Brain microvascular endothelial cell (primary cell): ENCODE data around the gene C10orf71.

Experiments
- DNase-seq: peaks from one replicate; pipeline ENCODE4 v3.0.0-alpha.2; 2020
- H3K27ac ChIP-seq: fragments of 250-450 bp; sonication (Bioruptor Pico); 2 replicates; pipeline ENCODE4 v1.5.1; 2020; ENCODE audit warnings: mild to moderate bottlenecking, moderate library complexity
- H3K27me3 ChIP-seq: fragments of 250-450 bp; sonication (Bioruptor Pico); replicated peaks from 2 replicates; pipeline ENCODE4 v1.5.1; 2020; ENCODE audit warnings: mild to moderate bottlenecking
- H3K36me3 ChIP-seq: fragments of 250-450 bp; sonication (Bioruptor Pico); replicated peaks from 2 replicates; pipeline ENCODE4 v1.5.1; 2020; ENCODE audit warnings: mild to moderate bottlenecking
- H3K4me3 ChIP-seq: 2 replicates; pipeline ENCODE4 v1.5.1; 2011; ENCODE audit warnings: low read depth, mild to moderate bottlenecking, control low read depth, low read length, moderate library complexity
- CTCF ChIP-seq: IDR thresholded peaks from 2 replicates; pipeline ENCODE4 v1.5.1; 2011; ENCODE audit warnings: low read depth, mild to moderate bottlenecking, moderate library complexity, low read length, control low read depth, inconsistent platforms; ENCODE audit errors: missing control alignments
- in situ Hi-C: cut with HindIII; loops from 2 replicates; pipeline ENCODE4 v1.10.0; 2017; ENCODE audit warnings: low sequenced_read_pairs, low pct_ligation_motif_present

C10orf71 gene

GRCh38 chr10:49353026-49353894, 54.3 kb downstream of the C10orf71 start:
- TF ChIP-seq CTCF, result no peak
- H3K36me3 ChIP-seq, result no peaks in the 10 kb centered on the region

GRCh38 chr10:49353895-49354566, 55.1 kb downstream of the C10orf71 start:
- in situ Hi-C loops, result no loop called here
- Histone ChIP-seq H3K27ac (no peak overlapping the region), H3K36me3 (no peaks in the 10 kb centered on the region), H3K27me3 (no peaks in the 10 kb centered on the region), H3K4me3 (no peak overlapping the region)
- DNase-seq, result no peak
- TF ChIP-seq CTCF, result no peak

More at GRCh38 chr10:49353026-49353894, 54.3 kb downstream of the C10orf71 start:
- Histone ChIP-seq H3K27me3 (no peaks in the 10 kb centered on the region), H3K27ac (no peak overlapping the region), H3K4me3 (no peak overlapping the region)
- DNase-seq, result no peak
- in situ Hi-C loops, result no loop called here

GRCh38 chr10:49354593-49354992, 55.6 kb downstream of the C10orf71 start:
- no peaks in the 10 kb centered on the region for H3K27me3 ChIP-seq
- no peak overlapping the region for H3K27ac ChIP-seq
- DNase-seq, result no peak
- TF ChIP-seq CTCF, result no peak
- in situ Hi-C loops, result no loop called here
- H3K36me3 ChIP-seq, result no peaks in the 10 kb centered on the region
- H3K4me3 ChIP-seq, result no peak overlapping the region

GRCh38 chr10:49355221-49355620, 56.3 kb downstream of the C10orf71 start:
- TF ChIP-seq CTCF, result no peak
- Histone ChIP-seq H3K36me3 (no peaks in the 10 kb centered on the region), H3K27me3 (no peaks in the 10 kb centered on the region), H3K27ac (no peak overlapping the region), H3K4me3 (no peak overlapping the region)
- in situ Hi-C loops, result no loop called here
- no peak for DNase-seq

- no peaks in the 10 kb centered on the region for H3K36me3 ChIP-seq
- no peak for DNase-seq
- TF ChIP-seq CTCF, result no peak
- H3K4me3 ChIP-seq, result no peak overlapping the region
- H3K27me3 ChIP-seq, result no peaks in the 10 kb centered on the region
- no peak overlapping the region for H3K27ac ChIP-seq
- in situ Hi-C loops, result no loop called here
Measured at GRCh38 chr10:49356181-49356580, 57.2 kb downstream of the C10orf71 start.
